ENCODE measurements around the gene SPTBN1. TPM values are rescaled to one million over a fixed set of nuclear protein-coding genes. Genes with fewer than 3 reads are reported as not detected.

Gene SPTBN1
- total and polyA plus RNA-seq, 2 of the 13 experiments (the other 11 are each of a cell fraction or from before 2014, with no cell fraction given), result 123 to 299 TPM

DNA sequence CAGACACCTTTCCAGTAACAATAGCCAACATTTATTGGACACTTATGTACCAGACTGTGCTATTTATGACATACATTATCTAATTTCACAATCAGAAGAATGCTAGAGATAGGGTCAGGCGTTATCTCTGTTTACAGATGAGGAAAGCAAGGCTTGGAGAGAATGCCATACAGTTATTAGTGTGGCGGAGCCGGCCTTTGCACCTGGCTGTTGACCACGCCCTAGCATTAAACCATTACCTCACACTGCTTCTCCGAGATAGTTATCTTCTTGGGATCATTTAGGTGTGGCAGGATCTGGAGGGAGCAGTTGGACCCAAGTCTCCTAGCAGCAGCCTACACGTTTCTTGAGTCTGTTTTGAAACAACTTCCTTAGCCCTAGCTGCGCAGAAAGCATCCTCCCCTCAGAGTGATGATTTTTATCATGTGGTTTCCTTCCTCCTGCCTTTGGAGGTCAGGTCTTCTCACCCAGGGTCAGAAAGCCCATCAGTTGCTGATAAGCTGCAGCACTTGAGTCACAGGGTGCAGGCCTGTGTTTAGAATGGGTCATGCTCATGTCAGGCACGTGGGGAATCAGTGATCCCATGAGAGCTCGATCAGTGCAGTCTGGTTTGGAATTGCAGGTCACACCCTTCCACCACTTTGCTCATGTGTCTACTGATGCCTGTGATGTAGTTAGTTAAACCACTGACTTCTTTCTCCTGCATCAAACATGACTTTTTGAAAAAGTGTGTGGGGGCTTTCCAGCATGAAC lies 118.2 kb downstream of the SPTBN1 start (continued):
- TF ChIP-seq, protein P1, sequence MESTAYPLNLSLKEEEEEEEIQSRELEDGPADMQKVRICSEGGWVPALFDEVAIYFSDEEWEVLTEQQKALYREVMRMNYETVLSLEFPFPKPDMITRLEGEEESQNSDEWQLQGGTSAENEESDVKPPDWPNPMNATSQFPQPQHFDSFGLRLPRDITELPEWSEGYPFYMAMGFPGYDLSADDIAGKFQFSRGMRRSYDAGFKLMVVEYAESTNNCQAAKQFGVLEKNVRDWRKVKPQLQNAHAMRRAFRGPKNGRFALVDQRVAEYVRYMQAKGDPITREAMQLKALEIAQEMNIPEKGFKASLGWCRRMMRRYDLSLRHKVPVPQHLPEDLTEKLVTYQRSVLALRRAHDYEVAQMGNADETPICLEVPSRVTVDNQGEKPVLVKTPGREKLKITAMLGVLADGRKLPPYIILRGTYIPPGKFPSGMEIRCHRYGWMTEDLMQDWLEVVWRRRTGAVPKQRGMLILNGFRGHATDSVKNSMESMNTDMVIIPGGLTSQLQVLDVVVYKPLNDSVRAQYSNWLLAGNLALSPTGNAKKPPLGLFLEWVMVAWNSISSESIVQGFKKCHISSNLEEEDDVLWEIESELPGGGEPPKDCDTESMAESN (CRISPR knock-in tag; conservative IDR thresholded peaks at IDR 0.05), result 0 out of 2 replicates have a peak, but pooled peaks have one; percentile 16
- TF ChIP-seq TAF1 (CRISPR knock-in tag; IDR thresholded peaks at IDR 0.05), result no peak
- peak; percentile 90 for TF ChIP-seq SOX5 (CRISPR knock-in tag; IDR thresholded peaks at IDR 0.05; ENCODE audit: borderline replicate concordance)
- TF ChIP-seq, protein P2, sequence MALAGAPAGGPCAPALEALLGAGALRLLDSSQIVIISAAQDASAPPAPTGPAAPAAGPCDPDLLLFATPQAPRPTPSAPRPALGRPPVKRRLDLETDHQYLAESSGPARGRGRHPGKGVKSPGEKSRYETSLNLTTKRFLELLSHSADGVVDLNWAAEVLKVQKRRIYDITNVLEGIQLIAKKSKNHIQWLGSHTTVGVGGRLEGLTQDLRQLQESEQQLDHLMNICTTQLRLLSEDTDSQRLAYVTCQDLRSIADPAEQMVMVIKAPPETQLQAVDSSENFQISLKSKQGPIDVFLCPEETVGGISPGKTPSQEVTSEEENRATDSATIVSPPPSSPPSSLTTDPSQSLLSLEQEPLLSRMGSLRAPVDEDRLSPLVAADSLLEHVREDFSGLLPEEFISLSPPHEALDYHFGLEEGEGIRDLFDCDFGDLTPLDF (CRISPR knock-in tag; IDR thresholded peaks at IDR 0.05), result no peak
- no peak for TF ChIP-seq ZKSCAN5 (CRISPR knock-in tag; IDR thresholded peaks at IDR 0.05)
- no peak for TF ChIP-seq CCAR2 (optimal IDR thresholded peaks at IDR 0.05; ENCODE audit: low read depth, low read length)
- TF ChIP-seq ZNF891 (CRISPR knock-in tag; IDR thresholded peaks at IDR 0.05), result no peak
- TF ChIP-seq, protein P3, sequence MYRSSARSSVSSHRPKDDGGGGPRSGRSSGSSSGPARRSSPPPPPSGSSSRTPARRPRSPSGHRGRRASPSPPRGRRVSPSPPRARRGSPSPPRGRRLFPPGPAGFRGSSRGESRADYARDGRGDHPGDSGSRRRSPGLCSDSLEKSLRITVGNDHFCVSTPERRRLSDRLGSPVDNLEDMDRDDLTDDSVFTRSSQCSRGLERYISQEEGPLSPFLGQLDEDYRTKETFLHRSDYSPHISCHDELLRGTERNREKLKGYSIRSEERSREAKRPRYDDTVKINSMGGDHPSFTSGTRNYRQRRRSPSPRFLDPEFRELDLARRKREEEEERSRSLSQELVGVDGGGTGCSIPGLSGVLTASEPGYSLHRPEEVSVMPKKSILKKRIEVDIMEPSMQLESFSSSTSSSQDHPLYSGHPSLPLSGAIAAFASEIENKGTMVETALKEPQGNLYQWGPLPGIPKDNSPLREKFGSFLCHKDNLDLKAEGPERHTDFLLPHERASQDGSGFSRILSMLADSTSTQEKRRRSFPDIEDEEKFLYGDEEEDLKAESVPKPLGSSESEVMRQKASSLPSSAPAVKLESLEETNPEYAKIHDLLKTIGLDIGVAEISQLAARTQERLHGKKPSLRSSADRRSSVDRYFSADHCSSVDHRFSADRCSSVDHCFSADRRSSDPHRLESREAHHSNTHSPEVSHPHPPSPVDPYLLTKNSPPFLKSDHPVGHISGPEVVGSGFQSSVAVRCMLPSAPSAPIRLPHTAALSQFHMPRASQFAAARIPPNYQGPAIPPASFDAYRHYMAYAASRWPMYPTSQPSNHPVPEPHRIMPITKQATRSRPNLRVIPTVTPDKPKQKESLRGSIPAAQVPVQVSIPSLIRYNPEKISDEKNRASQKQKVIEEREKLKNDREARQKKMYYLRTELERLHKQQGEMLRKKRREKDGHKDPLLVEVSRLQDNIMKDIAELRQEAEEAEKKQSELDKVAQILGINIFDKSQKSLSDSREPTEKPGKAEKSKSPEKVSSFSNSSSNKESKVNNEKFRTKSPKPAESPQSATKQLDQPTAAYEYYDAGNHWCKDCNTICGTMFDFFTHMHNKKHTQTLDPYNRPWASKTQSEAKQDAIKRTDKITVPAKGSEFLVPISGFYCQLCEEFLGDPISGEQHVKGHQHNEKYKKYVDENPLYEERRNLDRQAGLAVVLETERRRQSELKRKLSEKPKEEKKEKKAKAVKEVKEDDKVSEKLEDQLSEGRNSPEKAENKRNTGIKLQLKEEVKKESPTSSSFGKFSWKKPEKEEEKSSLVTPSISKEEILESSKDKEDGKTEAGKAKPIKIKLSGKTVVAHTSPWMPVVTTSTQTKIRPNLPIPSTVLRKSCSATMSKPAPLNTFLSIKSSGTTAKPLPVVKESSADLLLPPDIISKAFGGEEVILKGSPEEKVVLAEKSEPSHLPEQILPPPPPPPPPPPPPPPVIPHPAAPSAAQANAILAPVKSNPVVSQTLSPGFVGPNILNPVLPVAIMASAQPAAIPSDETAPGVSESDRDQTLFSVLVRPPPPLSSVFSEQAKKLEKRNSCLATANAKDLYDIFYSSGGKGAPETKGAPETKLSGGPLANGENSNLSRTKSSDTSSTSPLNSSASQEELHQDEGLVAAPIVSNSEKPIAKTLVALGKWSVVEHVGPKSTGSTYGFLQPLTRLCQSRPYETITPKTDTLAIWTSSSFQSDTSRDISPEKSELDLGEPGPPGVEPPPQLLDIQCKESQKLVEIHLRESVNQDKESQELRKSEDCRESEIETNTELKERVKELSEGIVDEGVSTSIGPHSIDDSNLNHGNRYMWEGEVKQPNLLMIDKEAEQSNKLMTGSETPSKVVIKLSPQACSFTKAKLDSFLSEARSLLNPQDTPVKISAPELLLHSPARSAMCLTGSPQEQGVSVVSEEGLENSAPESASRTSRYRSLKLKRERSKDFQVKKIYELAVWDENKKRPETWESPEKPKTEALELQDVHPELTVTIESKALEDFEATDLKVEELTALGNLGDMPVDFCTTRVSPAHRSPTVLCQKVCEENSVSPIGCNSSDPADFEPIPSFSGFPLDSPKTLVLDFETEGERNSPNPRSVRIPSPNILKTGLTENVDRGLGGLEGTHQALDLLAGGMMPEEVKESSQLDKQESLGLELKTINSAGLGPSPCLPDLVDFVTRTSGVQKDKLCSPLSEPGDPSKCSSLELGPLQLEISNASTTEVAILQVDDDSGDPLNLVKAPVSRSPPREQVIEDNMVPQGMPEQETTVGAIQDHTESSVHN (CRISPR knock-in tag; IDR thresholded peaks at IDR 0.05), result no peak
- TF ChIP-seq ZNF607 (CRISPR knock-in tag; IDR thresholded peaks at IDR 0.05; ENCODE audit: borderline replicate concordance), result peak; percentile 66; the same call in 1 of the 2 replicates
- no peak for TF ChIP-seq ZNF749 (CRISPR knock-in tag; IDR thresholded peaks at IDR 0.05; ENCODE audit: borderline replicate concordance)
- TF ChIP-seq ZNF781 (CRISPR knock-in tag; IDR thresholded peaks at IDR 0.05; ENCODE audit: borderline replicate concordance, not compliant biosample characterization), result no peak
- TF ChIP-seq, protein P4, sequence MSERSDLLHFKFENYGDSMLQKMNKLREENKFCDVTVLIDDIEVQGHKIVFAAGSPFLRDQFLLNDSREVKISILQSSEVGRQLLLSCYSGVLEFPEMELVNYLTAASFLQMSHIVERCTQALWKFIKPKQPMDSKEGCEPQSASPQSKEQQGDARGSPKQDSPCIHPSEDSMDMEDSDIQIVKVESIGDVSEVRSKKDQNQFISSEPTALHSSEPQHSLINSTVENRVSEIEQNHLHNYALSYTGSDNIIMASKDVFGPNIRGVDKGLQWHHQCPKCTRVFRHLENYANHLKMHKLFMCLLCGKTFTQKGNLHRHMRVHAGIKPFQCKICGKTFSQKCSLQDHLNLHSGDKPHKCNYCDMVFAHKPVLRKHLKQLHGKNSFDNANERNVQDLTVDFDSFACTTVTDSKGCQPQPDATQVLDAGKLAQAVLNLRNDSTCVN (CRISPR knock-in tag; IDR thresholded peaks at IDR 0.05; ENCODE audit: borderline replicate concordance), result no peak
- TF ChIP-seq ARNT2 (CRISPR knock-in tag; IDR thresholded peaks at IDR 0.05; ENCODE audit: low read depth), result peak; percentile 28; the same call in 1 of the 2 replicates
